ENCODE results near the gene PROSER2.

PROSER2 gene

DNA sequence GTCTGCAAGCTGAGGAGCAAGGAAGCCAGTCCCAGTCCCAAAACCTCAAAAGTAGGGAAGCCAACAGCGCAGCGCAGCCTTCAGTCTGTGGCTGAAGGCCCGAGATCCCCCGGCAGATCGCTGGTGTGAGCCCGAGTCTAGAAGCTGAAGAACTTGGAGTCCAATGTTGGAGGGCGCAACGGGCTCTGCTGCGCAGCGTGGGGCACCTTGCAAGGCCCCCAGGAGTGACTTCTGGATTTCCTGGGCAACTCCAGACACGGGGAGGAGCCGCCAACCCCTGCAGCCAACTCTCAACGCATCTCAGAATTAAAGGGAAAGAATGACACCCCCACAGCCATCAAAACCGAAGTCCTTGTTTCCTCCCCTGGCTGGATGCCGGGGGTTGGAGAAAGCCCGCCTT is 18.8 kb upstream of the PROSER2 start:
- no peak for DNase-seq (ENCODE audit: low spot score)

GRCh38 chr10:11805792-11806191 is 17.4 kb upstream of the PROSER2 start:
- DNase-seq (ENCODE audit: low spot score), result no peak

DNA sequence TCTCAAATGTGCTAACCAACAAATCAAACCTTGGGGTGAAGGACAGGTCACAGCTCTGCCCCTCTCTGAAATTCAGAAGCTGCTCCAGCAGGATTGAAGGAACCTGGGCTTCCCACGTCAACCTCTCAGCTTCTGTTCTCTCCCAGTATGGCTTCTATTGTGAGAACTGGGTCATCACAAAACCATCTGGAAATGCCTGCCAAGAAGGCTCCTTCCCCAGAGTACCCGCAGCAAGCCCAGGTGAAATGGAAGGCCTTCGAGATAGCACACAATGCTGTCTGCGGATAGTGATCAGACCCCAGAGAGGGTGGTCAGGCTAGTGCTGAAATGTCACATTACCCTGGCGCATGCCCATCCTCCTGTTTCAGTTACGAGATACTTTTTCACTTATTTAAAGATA is 16.4 kb upstream of the PROSER2 start:
- no peak for DNase-seq (ENCODE audit: low spot score)

DNA sequence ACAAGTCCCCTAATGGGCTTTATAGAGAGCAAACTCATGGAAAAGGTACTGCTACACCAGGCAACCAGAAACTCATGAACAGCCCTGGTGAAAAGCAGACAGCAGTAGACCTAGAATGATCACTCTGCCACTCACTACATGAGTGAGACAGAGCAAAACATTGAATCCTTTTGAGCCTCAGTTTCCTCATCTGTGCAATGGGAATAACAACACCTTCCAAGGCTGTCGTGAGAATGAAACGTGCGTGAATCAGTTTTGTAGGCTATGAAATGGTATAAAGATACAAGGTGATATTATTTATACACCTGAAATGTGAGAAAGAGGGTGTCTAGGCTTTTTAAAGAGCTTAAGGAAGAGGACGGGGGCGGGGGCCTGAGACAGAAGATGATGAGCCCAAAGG is 14.3 kb upstream of the PROSER2 start:
- DNase-seq (ENCODE audit: low spot score), result no peak

DNA sequence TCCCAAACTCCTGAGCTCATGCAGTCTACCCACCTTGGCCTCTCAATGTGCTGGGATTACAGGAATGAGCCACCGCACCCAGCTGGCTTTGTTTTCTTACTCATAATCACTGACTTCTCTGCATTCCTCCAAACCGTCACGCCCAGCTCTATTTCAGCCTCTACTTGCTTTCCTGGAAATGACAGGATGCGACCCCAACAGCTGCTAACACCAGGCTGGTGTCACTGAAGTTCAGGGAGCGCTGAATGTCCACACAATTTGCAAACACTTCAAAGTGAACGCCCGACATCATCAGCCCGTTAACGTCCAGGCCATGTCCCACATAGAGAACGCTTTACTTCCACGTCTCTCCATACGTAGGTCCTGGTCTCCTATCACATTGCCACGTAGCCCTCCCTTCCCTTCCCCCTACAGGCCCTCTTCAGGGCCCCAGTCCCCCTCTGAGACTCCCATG is 12.8 kb upstream of the PROSER2 start:
- DNase-seq (ENCODE audit: low spot score), result no peak

DNA sequence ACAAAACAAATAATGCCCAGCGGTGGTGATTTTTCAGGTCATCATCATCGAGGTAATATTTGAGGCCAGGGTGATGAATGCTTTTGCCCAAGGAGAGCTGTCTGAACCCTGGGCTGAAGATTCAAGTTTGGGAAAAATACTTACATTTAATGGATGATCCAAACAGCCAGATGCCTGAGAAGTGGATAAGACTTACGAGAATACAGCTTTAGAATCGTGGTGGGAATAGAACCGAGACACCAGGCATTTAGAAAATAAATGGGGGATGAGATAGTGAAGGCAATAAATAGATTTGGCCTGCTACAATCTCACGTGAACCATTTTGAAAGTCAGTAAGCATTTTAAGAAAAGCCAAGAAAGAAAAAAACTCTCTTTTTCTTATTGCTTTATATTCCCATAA is 12.2 kb upstream of the PROSER2 start:
- DNase-seq (ENCODE audit: low spot score), result no peak

DNA sequence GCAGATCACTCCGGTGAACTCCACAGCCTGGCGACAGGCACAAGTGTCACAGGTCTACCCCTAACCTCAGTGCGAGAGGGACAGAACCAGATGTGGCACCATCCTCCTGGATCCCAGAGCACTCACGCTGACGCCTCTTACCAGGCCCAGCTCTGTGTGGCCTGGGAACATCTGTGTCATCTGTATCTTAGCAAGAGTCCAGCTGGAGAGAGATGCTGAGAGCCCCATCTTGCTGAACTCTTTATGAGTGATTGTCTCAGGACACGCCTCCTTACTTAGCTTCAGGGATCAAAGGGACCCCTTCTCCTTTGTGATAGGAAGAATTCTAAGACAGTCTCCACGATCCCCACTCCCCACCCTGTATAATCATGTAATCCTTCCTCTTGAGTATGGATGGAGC is 10.0 kb upstream of the PROSER2 start:
- DNase-seq (ENCODE audit: low spot score), result no peak

DNA sequence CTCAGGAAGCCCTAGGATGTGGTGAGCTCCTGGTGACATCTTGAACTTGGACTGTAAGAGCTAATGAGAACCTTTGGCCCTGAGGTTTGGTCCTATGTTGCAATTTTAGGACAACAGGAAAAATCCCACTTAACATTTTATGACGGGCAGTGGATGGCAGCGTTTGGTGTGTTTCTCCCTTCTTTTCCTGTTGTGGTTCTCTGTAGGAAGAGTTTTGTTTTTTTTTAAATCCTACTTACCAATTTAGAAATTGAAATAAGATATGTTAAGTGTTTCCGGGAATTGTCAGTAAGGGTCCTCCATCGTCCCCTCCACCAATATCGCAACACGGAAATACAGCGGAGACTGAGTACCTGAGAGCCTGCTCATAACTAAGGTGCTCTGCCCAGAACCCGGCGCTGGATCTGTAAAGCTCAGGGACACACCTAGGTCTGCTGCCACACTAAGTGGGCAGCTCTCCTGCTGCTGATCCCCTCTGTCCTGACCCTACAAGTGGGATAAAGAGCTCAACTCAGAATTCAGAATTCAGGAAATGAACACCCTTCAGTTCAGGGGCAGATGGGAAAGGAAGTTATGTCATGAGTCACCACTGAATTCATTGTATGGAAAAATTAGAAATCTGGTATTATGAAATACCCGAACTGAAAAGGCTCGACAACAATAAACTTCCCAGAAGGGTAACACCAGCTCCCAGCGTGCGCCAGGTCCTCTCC is 9.1 kb upstream of the PROSER2 start:
- no peak for DNase-seq (ENCODE audit: low spot score)

DNA sequence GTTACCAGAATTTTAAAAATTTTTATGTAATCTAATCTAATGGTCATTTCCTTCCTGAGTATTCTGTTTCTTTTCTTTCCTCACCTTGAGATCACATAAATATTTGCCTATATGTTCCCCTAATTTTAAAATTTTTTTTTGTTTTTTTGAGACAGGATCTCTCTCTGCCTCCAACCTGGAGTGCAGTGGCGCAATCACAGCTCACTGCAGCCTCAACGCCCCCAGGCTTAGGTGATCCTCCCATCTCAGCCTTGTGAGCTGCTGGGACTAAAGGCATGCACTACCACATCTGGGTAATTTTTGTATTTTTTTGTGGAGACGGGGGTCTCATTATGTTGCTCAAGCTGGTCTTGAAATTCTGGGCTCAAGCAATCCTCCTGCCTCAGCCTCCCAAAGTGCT is 4.1 kb upstream of the PROSER2 start:
- no peak for DNase-seq (ENCODE audit: low spot score)

DNA sequence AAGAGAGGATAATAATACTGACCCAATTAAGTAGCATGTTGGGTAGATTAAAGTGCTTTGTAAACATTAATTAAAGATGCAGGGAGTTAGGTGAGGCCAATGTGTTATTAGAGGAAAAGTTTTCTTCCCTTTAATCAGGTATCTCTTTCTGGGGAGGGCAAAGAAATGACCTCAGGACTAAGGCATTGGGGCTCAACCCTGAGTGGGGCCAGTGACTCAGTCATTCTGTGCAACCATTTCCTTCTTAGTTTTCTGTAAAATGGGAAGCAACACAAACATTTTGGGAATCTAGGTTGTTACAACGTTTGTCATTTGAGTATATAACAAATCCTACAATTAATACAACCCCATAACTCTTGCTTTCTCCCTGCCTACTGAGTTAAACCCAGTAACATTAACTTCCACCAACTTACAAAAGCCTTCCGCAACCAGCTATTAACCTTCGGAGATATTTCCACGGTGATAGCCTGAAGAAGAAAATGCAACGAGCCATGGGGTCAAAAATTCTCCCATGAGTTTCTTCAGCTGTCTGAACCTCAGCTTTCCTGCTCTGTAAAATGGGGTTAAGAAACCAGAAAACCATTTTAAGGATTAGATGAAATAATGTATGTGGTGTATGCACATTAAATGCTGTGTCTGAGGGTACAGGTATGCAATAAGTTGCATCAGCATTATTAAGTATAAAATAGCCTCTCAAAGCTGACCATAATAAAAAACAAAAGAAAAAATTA is 965 bp upstream of the PROSER2 start:
- DNase-seq (ENCODE audit: low spot score), result no peak

DNA sequence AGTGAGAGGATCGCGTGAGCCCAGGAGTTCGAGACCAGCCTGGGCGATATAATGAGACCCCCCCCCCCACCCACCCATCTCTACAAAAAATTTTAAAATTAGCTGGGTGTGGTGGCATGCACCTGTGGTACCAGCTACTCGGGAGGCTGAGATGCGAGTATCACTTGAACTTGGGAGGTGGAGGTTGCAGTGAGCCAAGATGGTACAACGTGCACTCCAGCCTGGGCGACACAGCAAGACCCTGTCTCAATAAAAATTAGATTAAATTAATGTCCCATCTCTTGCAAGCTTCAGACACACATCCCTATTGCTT is 391 bp upstream of the PROSER2 start:
- no peak for DNase-seq (ENCODE audit: low spot score)

DNA sequence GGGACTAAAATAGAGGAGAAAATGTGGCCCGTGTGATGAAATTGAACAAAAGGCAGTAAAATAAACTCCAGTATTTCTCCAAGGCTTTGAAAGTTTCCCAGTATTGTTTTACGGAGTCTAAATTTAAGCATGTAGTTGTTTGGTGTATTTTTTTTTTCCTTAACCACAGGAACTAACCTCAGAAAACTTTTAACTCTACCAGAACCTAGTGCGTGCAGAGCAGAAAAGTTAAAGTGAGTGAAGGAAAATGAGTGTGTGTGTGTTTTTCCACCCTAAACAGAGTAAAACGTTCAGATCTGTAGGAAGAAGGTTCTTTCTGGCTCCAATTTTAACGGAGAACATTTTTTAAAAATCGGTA is 812 bp downstream of the PROSER2 start:
- no peak for DNase-seq (ENCODE audit: low spot score)

GRCh38 chr10:11824376-11824775 is 1.2 kb downstream of the PROSER2 start:
- DNase-seq (ENCODE audit: low spot score), result no peak

GRCh38 chr10:11824825-11825224 is 1.7 kb downstream of the PROSER2 start:
- no peak for DNase-seq (ENCODE audit: low spot score)

GRCh38 chr10:11825796-11826414 is 2.7 kb downstream of the PROSER2 start:
- DNase-seq (ENCODE audit: low spot score), result no peak

- no peak for DNase-seq (ENCODE audit: low spot score)
Observed at GRCh38 chr10:11827006-11827405, 3.9 kb downstream of the PROSER2 start.

- no peak for DNase-seq (ENCODE audit: low spot score)
Observed at GRCh38 chr10:11827414-11827813, 4.3 kb downstream of the PROSER2 start.

DNA sequence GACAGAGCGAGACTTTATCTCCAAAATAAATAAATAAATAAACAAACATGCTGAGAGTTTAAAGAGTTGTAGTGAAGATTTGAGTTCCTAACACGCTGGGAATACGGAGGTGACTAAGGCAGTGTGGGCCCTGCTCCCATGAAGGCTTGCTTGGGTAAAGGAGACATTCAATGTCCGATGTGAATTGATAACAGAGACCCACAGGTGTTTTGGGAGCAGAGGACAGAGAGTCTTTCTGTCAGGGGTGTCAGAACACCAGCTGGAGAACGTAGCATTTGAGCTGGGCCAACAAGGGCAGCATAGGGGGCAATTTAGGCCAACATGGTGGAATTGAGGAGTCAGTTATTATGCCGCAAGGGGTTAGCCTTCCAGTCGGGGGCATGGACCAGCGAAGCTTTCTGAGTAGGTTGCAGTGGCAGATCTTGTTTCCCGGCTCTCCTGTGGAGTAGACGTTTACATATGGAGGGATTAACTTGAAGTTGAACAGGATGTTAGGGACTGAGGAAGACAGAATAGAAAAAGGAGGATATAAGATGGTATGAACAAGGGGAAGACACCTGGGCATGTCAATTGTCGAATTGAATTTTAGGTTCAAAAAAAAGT is 5.6 kb downstream of the PROSER2 start:
- no peak for DNase-seq (ENCODE audit: low spot score)

- no peak for DNase-seq (ENCODE audit: low spot score)
Observed at GRCh38 chr10:11830836-11831519, 7.8 kb downstream of the PROSER2 start.

DNA sequence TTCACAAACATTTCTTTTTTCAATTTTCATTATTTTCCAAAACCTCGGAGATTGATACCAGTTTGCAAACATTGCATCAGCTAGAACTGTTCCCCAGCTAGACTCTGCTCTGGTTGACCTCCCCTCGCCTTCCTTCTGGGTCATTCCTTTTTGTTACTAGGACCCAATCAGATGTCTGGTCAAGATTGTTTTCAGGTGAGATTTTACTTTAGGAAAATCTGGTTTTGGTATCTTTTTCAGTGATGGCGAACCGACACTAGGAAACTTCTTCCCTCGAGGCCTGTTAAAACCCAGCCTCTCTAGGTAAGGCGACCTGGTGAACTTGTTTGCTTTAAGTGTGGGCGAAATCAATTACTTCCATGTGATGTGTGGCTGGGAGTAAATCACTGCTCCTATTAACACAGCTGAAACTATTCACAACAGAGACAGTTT is 8.4 kb downstream of the PROSER2 start:
- DNase-seq (ENCODE audit: low spot score), result no peak

DNA sequence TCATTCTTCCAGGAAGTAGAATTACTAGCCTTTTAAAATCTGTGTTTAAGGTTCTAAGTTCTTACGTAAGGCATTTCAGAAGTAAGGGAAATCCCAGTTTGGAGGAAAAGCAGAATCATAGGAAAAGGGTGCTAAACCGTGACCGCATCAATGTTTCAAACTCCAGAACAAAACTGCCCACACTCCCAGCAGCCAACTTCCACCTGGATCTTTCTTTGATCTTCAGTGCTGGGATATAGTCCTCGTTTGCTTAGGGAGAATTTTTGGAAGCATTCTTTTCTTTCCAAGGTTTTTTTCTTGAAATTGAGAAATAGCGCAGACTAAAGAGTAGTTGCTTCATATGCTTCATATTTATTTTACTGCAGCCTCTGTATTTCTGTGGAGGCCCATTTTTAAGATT is 8.9 kb downstream of the PROSER2 start:
- DNase-seq (ENCODE audit: low spot score), result no peak

- no peak for DNase-seq (ENCODE audit: low spot score)
Observed at GRCh38 chr10:11835061-11835460, 11.9 kb downstream of the PROSER2 start.

DNA sequence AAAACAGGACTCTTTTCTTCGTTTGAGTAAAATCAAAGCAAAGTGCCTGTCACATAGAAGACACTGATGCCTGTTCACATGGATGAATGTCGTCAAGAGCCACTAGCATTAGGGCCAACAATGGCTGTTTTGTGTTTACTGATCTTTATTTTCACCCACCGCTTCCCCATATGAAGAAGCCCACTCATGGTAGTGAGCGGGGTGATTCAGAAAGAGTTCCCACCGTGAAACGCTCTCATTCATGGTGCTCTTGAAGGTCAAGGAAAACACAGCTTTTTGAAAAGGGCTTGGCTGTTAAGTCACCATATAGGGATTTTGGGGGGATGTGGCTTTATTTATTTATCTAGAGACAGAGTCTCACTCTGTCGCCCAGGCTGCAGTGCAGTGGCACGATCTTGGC is 12.5 kb downstream of the PROSER2 start:
- DNase-seq (ENCODE audit: low spot score), result no peak
